Ovary (tissue), 3 donors: ENCODE measurements around the gene TENM3.
"Not testable (repeated sequence)": the region's sequence is repeated elsewhere in the genome, so short reads cannot be mapped to it uniquely, and the experiment has no call there.

Source experiments
- CTCF ChIP-seq, 3 donors: fragments of 450-650 bp in 2 of 3; fragments of 200-600 bp in 1 of 3; IDR thresholded peaks; one replicate each; pipeline versions ENCODE4 v1.5.1 to v1.8.0; 2016 to 2022; ENCODE audit warnings: antibody characterized with exemption in 3 of 3, mild to moderate bottlenecking in 1 of 3
- EP300 ChIP-seq: sonication (generic); formaldehyde crosslinking; IDR thresholded peaks from one replicate; pipeline ENCODE4 v1.6.1; 2017; ENCODE audit warnings: antibody characterized with exemption
- POLR2A ChIP-seq: fragments of 450-650 bp; IDR thresholded peaks from one replicate; pipeline ENCODE4 v1.6.1; 2017; ENCODE audit warnings: antibody characterized with exemption, mild to moderate bottlenecking, moderate library complexity
- donor health status: DM: no; HTN: no; CAD: no.

DNA sequence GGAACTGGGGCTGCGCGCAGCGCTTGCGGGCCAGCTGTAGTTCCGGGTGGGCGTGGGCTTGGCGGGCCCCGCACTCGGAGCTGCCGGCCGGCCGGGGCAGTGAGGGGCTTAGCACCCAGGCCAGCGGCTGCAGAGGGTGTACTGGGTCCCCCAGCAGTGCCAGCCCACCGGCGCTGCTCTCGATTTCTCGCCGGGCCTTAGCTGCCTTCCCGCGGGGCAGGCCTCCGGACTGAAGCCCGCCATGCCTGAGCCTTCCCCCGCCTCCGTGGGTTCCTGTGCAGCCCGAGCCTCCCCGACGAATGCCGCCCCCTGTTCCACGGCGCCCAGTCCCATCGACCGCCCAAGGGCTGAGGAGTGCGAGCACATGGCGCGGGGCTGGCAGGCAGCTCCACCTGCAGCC is 143.4 kb downstream of the TENM3 start:
- TF ChIP-seq CTCF (IDR thresholded peaks at IDR 0.05); EP300; POLR2A: not testable (repeated sequence)
